ENCODE data around the gene NINJ1.
A peak's percentile ranks its signal among the peaks of the same experiment; 100 is the strongest.

NINJ1 gene

GRCh38 chr9:93099551-93100275, 34.3 kb downstream of the NINJ1 start:
- DNase-seq = no peak

GRCh38 chr9:93098236-93098946, 35.7 kb downstream of the NINJ1 start:
- DNase-seq = peak; percentile 57

GRCh38 chr9:93097511-93098201, 36.4 kb downstream of the NINJ1 start:
- DNase-seq = no peak

DNA sequence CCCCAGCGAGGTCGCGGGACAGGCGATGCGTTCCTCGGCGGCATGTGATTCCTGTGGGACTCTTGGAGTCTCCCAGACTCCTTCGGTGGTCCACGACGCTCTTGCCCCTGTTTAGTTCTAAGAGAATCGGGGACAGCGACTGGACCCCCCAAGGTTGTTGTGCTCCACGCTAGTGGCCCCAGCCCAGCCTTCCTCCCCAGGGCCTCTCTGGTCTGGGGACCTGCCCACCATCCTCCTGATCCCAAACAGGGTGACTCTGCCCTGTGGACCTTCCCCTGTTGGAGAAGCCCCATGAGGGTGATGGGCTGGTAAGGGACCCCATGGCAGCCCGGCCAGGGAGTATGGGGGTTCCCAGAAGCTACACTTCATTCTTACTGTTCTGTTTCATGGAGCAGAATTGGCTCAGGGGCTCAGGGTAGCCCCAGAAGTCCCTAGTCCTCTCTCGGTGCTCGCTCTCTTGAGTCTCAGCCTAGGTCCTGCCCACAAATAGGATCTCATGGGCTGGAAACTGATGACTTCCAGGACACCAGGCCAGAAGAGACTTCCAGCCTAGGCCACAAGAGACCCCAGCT, 37.2 kb downstream of the NINJ1 start:
- no peak for DNase-seq

GRCh38 chr9:93096131-93096802, 37.8 kb downstream of the NINJ1 start, which contains the start of gene CARD19:
Gene CARD19 (plus strand): TSS chr9:93096217. CDS start chr9:93096346, 129 bp downstream.
- DNase-seq = peak; percentile 67

DNA sequence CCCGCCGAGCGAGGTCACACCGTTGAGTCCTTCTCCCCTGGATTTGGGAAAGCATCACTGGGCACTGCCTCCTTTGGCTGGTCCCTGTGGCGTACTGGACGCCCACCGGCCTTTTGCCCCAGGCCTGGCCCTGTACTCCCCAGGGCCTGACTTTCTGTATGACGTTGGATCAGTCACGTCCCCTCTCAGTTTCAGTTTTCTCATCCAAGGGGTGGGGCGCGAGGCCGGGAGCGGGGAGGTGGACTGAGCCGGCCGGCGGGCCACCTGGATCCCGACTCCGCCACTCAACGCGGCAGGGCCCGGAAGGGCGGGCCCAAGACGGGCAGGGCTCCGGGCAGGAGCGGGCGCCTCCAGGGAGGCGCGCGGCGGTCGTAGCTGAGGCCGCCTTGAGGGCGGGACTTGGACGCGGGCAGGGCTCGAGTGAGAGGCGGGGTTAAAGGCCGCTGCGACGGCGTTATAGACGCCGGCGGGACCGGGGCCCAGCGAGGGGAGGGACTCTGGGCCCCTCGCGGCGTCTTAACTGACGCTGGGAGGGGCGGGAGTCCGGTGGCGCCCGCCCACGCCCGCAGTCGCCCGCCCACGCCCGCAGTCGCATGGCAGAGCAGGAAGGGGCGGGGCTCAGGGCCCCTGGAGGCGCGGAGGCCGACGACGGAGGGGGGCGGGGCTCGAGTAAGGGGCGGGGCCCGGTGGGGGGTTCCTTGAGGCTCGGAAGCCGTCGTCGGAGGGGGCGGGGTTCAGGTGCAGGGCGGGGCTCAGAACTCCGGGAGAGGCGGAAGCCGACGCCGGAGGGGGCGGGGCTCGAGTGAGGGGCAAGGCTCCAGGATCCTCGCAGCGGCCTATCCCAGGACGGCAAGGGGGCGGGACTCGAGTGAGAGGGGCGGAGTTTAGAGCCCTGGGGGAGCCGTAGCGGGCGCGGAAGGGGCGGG, 38.6 kb downstream of the NINJ1 start:
- peak; percentile 100 for DNase-seq

- DNase-seq = no peak
Measured at GRCh38 chr9:93094658-93095204, 39.3 kb downstream of the NINJ1 start.

DNA sequence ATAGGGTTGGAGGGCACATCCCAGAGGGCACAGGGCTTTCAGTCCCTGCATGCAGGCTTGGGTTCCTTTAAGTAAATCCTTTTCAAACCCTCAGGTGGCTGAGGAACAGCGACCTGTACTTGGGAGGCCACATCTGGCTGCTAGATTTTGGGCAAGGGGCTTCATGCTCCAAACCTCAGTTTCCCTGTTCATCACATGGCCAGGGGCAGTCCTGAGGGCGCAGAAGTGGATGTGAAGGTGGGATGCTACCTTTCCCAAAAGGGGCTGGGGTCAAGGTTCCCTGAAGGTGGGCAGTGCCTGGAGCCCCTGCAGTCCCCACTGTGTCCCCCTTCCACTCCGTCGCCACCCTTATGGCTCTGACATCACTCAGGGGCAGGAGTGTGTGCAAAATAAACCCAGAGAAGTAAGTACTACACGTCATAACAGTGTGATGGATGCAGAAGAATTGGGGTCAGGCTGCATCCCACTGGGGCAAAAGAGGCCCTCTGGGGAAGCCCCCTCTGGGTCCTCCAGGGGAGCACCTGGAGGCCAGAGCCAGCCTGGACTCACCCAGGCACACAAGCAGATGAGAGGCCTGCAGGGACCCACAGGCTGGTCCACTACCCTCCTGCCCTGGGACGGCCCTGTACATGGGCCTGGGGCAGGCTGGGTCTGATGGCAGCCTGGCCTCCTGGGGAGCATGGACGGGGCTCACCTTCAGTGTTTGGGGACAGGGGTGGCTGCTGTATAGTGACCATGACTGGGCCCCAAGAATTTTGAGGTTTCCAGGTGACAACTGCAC, 40.0 kb downstream of the NINJ1 start:
- DNase-seq = no peak

GRCh38 chr9:93093127-93093876, 40.7 kb downstream of the NINJ1 start:
- no peak for DNase-seq

DNA sequence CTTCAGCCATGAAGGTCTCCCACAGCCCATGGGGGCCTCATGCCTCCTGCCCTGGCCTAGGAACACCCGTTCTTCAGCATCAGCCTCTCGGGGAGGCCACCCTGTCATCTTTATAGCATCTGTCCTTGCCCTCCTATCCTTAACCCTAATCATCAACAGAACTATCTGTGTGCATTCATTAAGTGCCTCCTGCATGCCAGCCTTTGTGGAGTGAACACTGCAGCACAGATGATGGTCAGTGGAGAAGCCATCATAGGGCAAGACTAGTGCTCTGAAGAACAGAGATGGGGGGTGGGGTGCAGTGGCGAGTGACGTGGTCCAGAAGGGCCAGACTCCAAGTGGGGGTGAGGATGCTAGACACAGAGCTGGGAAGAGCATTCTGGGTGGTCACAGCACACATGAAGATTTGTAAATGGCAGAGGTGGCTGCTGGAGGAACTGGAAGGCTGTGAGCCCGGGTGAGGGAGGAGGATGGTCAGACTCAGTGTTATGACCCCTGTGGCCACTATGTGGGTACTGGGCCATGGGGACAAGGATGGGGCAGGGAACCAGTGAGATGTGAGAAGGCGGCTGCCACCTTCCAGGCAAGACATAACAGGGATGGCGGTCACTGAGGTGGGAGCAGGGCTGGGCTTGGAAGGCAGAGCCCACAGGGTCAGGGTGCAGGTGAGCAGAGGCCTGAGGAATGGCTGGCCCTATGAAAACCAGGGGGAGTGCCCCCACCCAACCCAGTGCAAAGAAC, 41.6 kb downstream of the NINJ1 start:
- no peak for DNase-seq

GRCh38 chr9:93091453-93092081, 42.5 kb downstream of the NINJ1 start:
- no peak for DNase-seq

- DNase-seq = no peak
Measured at GRCh38 chr9:93091056-93091452, 43.0 kb downstream of the NINJ1 start.

DNA sequence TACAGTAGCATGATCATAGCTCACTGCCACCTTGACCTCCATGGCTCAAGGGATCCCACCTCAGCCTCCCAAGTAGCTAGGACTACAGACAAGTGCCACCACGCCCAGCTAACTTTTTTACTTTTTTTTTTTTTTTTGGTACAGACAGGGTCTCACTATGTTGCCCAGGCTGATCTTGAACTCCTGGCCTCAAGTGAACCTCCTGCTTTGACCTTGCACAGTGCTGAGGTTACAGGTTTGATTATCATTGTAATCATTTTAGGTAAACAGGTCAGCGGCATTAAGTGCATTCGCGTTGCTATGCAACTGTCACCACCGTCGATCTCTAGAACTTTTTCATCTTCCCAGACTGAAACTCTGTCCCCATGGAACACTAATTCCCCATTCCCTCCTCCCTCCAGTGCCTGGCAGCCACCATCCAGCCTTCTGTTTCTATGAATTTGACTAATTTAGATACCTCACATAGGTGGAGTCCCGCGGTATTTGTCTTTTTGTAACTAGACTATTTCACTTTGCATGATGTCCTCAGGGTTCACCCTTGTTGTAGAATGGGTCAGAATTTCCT, 43.9 kb downstream of the NINJ1 start:
- no peak for DNase-seq

- DNase-seq = no peak
Measured at GRCh38 chr9:93089481-93089991, 44.5 kb downstream of the NINJ1 start.

- no peak for DNase-seq
Measured at GRCh38 chr9:93089024-93089423, 45.0 kb downstream of the NINJ1 start.

- DNase-seq = no peak
Measured at GRCh38 chr9:93088656-93089015, 45.4 kb downstream of the NINJ1 start.

GRCh38 chr9:93087971-93088655, 45.9 kb downstream of the NINJ1 start:
- no peak for DNase-seq

Measured in CD4-positive, alpha-beta T cell treated with Interleukin-17A for 1 hour (primary cell).